ENCODE results near the gene THRA.
A peak's percentile ranks its signal among the peaks of the same experiment; 100 is the strongest.

The THRA gene

GRCh38 chr17:40041196-40041595 lies 21.6 kb upstream of the THRA start:
- Mint-ChIP-seq H3K36me3 (ENCODE audit: low read depth) (peaks cover 18% of the 10 kb centered on the region), H3K9me3 (no peaks in the 10 kb centered on the region), H3K4me3 (no peak overlapping the region), H3K27ac (no peak overlapping the region), H3K27me3 (no peaks in the 10 kb centered on the region), H3K4me1 (ENCODE audit: low read depth) (no peaks in the 10 kb centered on the region)

GRCh38 chr17:40056379-40057015 lies 6.3 kb upstream of the THRA start:
- H3K27ac Mint-ChIP-seq, result no peak overlapping the region

GRCh38 chr17:40058186-40058784 lies 4.5 kb upstream of the THRA start:
- H3K27ac Mint-ChIP-seq, result no peak overlapping the region
- no peaks in the 10 kb centered on the region for H3K9me3 Mint-ChIP-seq
- H3K4me3 Mint-ChIP-seq, result no peak overlapping the region
- no peaks in the 10 kb centered on the region for H3K27me3 Mint-ChIP-seq
- peaks cover 28% of the 10 kb centered on the region for H3K4me1 Mint-ChIP-seq (ENCODE audit: low read depth)
- peaks cover 8% of the 10 kb centered on the region for H3K36me3 Mint-ChIP-seq (ENCODE audit: low read depth)

More at GRCh38 chr17:40056379-40057015, 6.3 kb upstream of the THRA start:
- Mint-ChIP-seq H3K36me3 (ENCODE audit: low read depth) (peaks cover 19% of the 10 kb centered on the region), H3K27me3 (no peaks in the 10 kb centered on the region), H3K9me3 (no peaks in the 10 kb centered on the region), H3K4me3 (no peak overlapping the region), H3K4me1 (ENCODE audit: low read depth) (peaks cover 31% of the 10 kb centered on the region)

- no peak overlapping the region for H3K27ac Mint-ChIP-seq
- H3K9me3 Mint-ChIP-seq, result no peaks in the 10 kb centered on the region
- peaks cover 28% of the 10 kb centered on the region for H3K4me1 Mint-ChIP-seq (ENCODE audit: low read depth)
- no peaks in the 10 kb centered on the region for H3K27me3 Mint-ChIP-seq
- no peak overlapping the region for H3K4me3 Mint-ChIP-seq
- peaks cover 4% of the 10 kb centered on the region for H3K36me3 Mint-ChIP-seq (ENCODE audit: low read depth)
Measured at GRCh38 chr17:40058865-40059264, 3.9 kb upstream of the THRA start.

- Mint-ChIP-seq H3K36me3 (ENCODE audit: low read depth) (no peaks in the 10 kb centered on the region), H3K27ac (no peak overlapping the region), H3K9me3 (no peaks in the 10 kb centered on the region), H3K4me3 (no peak overlapping the region), H3K4me1 (ENCODE audit: low read depth) (peaks cover 29% of the 10 kb centered on the region), H3K27me3 (no peaks in the 10 kb centered on the region)
Measured at GRCh38 chr17:40059729-40060475, 2.9 kb upstream of the THRA start.

GRCh38 chr17:40060887-40061608 lies 1.7 kb upstream of the THRA start:
- Mint-ChIP-seq H3K9me3 (no peaks in the 10 kb centered on the region), H3K27ac (no peak overlapping the region), H3K27me3 (no peaks in the 10 kb centered on the region), H3K4me3 (no peak overlapping the region), H3K4me1 (ENCODE audit: low read depth) (peaks cover 30% of the 10 kb centered on the region), H3K36me3 (ENCODE audit: low read depth) (no peaks in the 10 kb centered on the region)

GRCh38 chr17:40061609-40062038 lies 1.1 kb upstream of the THRA start:
- Mint-ChIP-seq H3K27ac (peak overlapping the region; percentile 71), H3K4me1 (ENCODE audit: low read depth) (peaks cover 31% of the 10 kb centered on the region), H3K36me3 (ENCODE audit: low read depth) (no peaks in the 10 kb centered on the region), H3K4me3 (peak overlapping the region; percentile 84), H3K9me3 (no peaks in the 10 kb centered on the region), H3K27me3 (no peaks in the 10 kb centered on the region)

- H3K9me3 Mint-ChIP-seq, result no peaks in the 10 kb centered on the region
- H3K27ac Mint-ChIP-seq, result peak overlapping the region; percentile 61
- H3K36me3 Mint-ChIP-seq (ENCODE audit: low read depth), result no peaks in the 10 kb centered on the region
- H3K4me1 Mint-ChIP-seq (ENCODE audit: low read depth), result peaks cover 46% of the 10 kb centered on the region
- no peaks in the 10 kb centered on the region for H3K27me3 Mint-ChIP-seq
- H3K4me3 Mint-ChIP-seq, result peak overlapping the region; percentile 86
Measured at GRCh38 chr17:40063187-40063771, 514 bp downstream of the THRA start.

GRCh38 chr17:40063901-40064531 lies 1.3 kb downstream of the THRA start:
- H3K36me3 Mint-ChIP-seq (ENCODE audit: low read depth), result no peaks in the 10 kb centered on the region
- H3K9me3 Mint-ChIP-seq, result no peaks in the 10 kb centered on the region
- H3K4me3 Mint-ChIP-seq, result peak overlapping the region; percentile 86
- no peaks in the 10 kb centered on the region for H3K27me3 Mint-ChIP-seq
- H3K27ac Mint-ChIP-seq, result peak overlapping the region; percentile 29
- peaks cover 54% of the 10 kb centered on the region for H3K4me1 Mint-ChIP-seq (ENCODE audit: low read depth)

GRCh38 chr17:40064971-40065768 lies 2.4 kb downstream of the THRA start:
- Mint-ChIP-seq H3K27me3 (no peaks in the 10 kb centered on the region), H3K4me1 (ENCODE audit: low read depth) (peaks cover 65% of the 10 kb centered on the region), H3K4me3 (peak overlapping the region; percentile 7)

GRCh38 chr17:40065769-40066510 lies 3.2 kb downstream of the THRA start:
- Mint-ChIP-seq H3K27me3 (no peaks in the 10 kb centered on the region), H3K27ac (no peak overlapping the region), H3K9me3 (no peaks in the 10 kb centered on the region), H3K36me3 (ENCODE audit: low read depth) (no peaks in the 10 kb centered on the region), H3K4me1 (ENCODE audit: low read depth) (peaks cover 73% of the 10 kb centered on the region), H3K4me3 (no peak overlapping the region)

More at GRCh38 chr17:40064971-40065768, 2.4 kb downstream of the THRA start:
- no peaks in the 10 kb centered on the region for H3K36me3 Mint-ChIP-seq (ENCODE audit: low read depth)
- no peaks in the 10 kb centered on the region for H3K9me3 Mint-ChIP-seq
- peak overlapping the region; percentile 14 for H3K27ac Mint-ChIP-seq

- Mint-ChIP-seq H3K36me3 (ENCODE audit: low read depth) (no peaks in the 10 kb centered on the region), H3K27ac (peak overlapping the region; percentile 94), H3K4me3 (peak overlapping the region; percentile 85), H3K4me1 (ENCODE audit: low read depth) (peaks cover 77% of the 10 kb centered on the region), H3K9me3 (no peaks in the 10 kb centered on the region), H3K27me3 (no peaks in the 10 kb centered on the region)
Measured at GRCh38 chr17:40067710-40068109, 4.9 kb downstream of the THRA start.

- Mint-ChIP-seq H3K27ac (peak overlapping the region; percentile 94), H3K36me3 (ENCODE audit: low read depth) (no peaks in the 10 kb centered on the region), H3K9me3 (no peaks in the 10 kb centered on the region)
Measured at GRCh38 chr17:40068129-40068581, 5.4 kb downstream of the THRA start.

More at GRCh38 chr17:40068129-40068581, 5.4 kb downstream of the THRA start:
- Mint-ChIP-seq H3K4me3 (peak overlapping the region; percentile 85), H3K4me1 (ENCODE audit: low read depth) (peaks cover 77% of the 10 kb centered on the region), H3K27me3 (no peaks in the 10 kb centered on the region)

All from stimulated activated naive CD8-positive, alpha-beta T cell treated with anti-CD3 and anti-CD28 coated beads, Interleukin-15, Interleukin-2, amounts not matched to agents 100 ng/mL and 50 ng/mL, for 24 hours (primary cell).